Activated CD4-positive, alpha-beta T cell treated with anti-CD3 and anti-CD28 coated beads, Interleukin-2, Interleukin-4, amounts not matched to agents 100 ng/mL and 50 ng/mL, durations not matched to agents 16 hours and 8 hours (primary cell): ENCODE measurements around the gene AP4S1.

ENCODE experiments used
- DNase-seq: peaks from one replicate; pipeline ENCODE4 v3.0.0-alpha.2; 2020; ENCODE audit warnings: low spot score

The AP4S1 gene

GRCh38 chr14:31137214-31137889 is 111.9 kb downstream of the AP4S1 start:
- no peak for DNase-seq

GRCh38 chr14:31138301-31138700 is 112.9 kb downstream of the AP4S1 start:
- DNase-seq = no peak

DNA sequence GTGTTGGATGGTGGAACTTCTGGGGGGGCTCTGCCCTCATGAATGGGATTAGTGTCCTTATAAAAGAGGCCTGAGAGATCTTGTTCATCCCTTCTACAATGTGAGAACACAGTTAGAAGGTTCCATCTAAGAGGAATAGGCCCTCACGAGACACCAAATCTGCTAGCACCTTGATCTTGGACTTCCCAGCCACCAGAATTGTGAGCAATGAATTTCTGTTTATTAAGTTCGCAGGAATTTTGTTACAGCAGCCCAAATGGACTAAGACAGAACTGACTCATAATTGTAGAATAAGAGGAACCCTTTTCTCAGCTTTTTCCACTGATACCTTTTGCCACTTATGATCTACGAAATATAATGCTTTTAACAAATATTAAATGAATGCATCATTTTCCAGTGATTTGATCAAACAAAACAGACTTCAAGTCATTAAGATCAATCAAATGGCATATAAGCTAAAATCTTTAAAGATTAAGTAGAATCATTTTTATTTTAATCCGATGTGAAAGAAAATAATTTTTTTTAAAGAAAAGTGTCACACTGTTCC is 113.9 kb downstream of the AP4S1 start:
- no peak for DNase-seq

GRCh38 chr14:31142455-31143087 is 117.1 kb downstream of the AP4S1 start:
- no peak for DNase-seq
